Measurements from ENCODE around the gene ARL2BP.

ARL2BP gene

DNA sequence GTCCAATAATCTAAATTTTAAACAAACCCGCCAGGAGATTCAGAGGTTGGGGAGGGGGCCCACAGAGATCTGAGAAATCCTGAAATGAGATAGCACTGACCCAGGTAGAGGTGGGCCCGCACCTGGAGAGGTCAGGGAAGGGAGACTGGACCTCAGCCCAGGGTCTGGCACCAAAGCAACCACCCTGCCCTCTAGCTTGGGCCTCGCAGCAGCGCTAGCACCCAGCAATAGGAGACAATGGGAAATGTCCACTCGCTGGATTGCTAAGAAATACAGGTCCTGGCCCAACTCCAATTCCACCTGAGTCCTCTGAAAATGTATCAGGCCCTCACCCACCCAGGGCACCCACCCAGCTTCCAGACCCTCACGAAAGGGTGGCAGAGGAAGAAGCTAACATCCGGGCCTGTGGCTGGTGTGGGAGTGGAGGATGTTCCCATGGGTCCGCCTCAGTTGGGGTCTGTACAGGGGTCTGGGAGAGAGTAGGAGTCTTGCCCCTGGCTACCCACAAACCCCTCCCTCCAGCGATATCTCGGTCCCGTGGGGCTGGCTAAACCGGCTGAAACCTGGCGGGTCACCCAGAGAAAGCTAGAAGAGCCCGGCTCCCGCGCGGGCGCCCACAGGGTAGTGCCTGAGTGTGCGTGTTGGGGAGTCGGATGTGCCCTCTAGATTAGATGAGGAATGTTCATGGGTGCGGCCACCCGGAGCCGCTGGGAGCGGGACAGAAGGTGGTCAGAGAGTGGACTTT lies 38.3 kb downstream of the ARL2BP start:
- DNase-seq: no peak

GRCh38 chr16:57283959-57284208 lies 38.8 kb downstream of the ARL2BP start:
- no peak for DNase-seq

DNA sequence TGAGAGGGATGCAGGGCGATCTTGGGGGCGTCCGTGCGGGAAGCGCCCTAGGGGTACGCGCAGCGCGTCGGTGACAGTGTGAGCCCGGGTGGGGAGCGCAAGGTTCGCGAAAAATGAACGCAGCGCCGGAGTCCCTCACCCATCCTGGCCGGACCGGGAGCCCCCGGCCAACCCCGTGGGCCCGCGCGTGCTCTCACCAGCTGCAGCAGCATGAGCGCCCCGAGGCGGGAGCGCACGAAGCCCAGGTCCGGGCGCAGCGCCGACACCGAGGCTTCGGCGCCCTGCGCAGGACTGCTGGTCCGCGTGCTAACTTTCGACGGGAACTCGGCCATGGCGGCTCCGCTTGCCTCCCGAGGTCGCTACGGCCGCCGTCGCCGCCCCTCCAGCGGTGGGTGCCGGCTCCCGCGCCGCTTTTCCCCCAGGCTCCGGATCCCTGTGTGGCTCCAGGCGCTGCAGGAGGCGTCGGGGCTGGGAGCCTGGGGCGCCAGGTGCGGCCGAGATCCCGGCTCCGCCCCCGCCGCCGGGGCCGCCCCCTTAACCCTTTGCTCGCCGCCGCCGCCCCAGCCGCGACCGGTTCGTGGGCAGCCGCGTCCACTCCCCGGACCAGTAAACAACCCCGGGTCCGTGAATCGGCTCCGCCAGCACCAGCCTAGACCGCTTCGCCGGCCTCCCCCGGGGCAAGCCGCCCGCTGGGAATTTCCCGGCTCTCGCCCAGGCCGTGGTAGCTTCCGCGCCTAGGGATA lies 39.3 kb downstream of the ARL2BP start, which contains the start of gene PLLP:
TSS of gene PLLP (minus strand) at position 464 of the 743 bp plus-strand sequence. CDS start at position 332, 132 bp downstream.
- DNase-seq: peak; percentile 65

- DNase-seq: no peak
These were observed 39.9 kb downstream of the ARL2BP start for GRCh38 chr16:57284952-57285363.

DNA sequence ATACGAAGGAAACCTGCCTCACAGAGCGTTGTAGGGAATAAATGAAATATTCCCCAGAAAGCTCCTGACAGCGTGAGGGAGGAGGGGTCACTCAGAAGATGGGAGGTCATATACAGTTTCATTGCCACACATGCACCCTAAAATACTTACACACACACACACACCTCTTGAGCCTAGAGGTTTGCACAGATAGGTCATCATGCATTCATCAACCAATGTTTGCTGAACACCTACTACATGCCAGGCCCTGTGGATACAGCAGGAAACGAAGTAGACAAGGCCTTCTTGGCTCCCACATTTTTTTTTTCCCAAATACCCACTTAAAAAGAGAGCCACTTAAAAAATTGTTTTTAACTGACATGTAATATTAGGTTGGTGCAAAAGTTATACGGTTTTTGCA lies 40.3 kb downstream of the ARL2BP start:
- no peak for DNase-seq

DNA sequence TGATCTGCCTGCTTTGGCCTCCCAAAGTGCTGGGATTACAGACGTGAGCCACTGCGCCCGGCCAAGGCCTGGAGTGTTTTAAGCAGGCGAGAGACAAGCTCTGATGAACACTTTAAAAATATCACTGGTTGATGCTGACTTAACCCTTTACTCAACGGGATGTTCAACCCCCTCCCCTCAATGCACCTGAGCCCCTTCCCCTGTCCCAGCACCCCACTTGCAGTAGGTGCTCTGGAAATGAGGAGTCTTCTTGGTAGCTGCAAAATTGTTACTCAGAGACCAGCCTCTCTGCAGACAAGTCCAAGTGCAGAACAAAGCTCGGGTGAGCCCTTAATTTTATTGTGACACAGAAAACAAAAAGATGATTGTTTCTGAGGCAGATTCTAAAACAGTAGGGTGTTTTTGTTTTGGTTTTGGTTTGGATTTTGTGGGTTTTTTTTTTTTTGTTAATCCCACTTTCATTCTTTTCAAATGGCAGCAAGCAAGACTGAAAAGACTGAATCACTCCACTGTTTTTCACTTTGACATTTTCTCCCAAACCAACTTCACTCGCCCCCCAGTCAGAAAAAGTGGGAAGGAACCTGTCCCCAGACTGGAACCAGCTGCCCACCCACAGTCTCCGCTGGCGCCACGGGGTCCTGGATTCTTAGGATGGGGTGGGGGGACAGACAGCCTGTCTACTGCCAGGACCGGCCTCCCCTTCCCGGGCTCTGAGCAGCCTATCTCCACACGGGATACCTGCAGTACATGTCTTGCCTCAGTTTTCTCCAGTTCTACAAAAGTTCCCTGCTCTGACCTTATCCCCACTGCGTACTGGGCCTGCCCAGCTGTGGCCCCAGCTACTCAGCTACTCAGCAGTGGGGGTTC lies 44.6 kb downstream of the ARL2BP start:
- no peak for DNase-seq

DNA sequence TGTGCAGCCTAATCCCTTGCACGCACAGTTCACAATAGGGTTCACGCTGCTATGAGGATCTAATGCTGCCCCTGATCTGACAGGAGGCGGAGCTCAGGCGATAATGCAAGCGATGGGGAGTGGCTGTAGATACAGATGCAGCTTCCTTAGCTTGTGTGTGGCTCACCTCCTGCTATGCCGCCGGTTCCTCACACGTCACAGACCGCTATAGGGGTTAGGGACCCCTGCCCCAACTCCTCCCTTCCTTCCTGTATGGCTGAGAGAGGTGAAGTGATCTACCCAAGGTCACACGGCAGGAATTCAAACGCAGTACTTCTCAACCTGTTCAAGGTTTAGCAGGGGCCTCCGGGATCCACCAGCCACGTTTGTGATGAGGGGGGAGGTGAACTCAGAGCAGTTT lies 52.8 kb downstream of the ARL2BP start:
- DNase-seq: no peak

DNA sequence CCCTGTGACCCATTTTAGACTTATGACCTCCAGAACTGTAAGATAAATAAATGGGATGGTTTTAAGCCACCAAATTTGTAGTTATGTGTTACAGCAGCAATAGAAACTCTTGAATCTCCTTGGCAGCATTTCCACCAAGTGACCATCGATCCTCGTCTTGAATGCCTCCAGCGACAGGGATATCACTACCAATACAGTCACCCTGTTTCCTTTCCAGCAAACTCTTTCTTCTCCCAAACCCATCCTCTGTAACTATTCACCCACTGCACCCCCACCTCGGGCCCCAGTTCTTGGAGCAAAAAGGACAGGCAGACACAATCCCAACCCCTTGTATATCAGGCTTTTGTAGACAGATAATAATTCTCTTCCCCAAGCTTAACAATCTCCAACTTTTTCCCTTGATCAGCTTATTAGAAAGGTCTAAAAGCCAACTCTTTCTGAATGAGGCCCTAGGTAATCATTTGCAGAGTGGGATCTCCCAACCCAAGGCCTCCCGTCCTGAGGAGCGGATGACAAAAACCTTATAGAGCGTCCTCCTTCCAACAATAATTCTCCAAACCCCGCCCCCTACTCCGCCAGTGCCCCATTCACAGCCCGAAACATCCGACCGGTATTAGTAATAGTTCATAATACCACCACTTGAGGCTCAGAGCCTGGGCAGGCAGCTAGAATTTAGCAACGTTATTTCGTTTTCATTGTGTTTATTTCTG lies 54.1 kb downstream of the ARL2BP start:
- DNase-seq: no peak

DNA sequence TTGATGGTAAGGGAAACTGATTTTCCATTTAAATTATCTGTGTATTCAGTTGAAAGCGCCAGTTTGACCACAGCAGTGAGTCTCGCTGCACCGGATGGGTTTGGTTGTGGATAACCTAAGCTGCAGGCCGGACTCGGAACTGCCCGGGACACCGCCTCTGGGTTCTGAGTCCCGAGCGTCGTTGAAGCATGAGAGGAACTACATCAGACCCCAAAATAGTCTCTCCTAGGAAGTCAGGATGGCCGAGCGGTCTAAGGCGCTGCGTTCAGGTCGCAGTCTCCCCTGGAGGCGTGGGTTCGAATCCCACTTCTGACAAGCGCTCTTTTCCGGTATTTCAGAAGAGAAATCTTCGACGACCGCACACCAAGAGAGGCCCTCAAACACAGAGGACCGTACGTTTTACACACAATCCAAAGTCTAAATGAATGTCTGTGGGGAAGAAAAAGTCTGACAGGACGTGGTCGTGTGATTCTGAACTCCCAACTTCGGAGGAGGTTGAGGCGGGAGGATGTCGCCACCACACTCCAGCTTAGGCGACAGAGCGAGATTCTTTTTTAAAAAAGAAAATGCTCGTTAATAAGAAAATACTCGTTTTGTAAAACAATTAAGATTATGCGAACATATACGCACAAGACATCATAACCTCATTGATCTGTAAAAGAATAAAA lies 54.8 kb downstream of the ARL2BP start:
- DNase-seq: no peak

GRCh38 chr16:57300387-57301125 lies 55.5 kb downstream of the ARL2BP start:
- peak; percentile 97 for DNase-seq

DNA sequence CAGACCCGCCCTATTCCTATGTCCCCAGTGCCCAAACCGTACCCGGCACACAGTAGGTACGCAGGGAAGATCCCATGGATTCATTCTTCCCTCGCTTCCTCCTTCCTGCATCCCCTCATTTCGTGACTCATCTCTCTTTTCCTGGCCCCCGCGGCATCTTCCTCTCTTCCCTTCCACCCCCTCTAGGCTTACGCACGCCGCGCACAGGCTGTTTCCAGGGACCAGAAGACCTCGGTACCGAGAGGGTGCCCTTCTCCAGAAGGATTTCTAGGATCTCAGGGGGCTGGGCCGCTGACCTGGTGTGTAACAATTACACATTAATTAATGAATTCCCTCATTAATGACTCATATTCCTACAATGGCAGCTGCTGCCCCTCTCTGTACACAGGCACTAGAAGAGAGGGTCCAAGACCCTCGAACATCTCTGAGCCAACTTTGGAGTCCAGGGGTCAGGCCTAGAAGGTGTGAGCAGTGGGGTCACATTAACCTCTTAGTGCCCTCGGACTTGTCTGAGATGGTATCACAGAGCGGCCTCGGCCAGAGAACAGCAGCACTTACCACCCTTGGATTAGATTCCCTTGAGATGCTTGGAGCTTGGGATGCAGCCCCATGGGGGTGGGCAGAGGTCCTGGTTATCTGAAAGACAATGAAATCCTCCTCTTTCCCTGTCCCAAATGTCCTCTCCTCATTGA lies 56.2 kb downstream of the ARL2BP start:
- no peak for DNase-seq

All from NCI-H2107 (cell line).